ENCODE measurements around the gene SCYL3.

DNA sequence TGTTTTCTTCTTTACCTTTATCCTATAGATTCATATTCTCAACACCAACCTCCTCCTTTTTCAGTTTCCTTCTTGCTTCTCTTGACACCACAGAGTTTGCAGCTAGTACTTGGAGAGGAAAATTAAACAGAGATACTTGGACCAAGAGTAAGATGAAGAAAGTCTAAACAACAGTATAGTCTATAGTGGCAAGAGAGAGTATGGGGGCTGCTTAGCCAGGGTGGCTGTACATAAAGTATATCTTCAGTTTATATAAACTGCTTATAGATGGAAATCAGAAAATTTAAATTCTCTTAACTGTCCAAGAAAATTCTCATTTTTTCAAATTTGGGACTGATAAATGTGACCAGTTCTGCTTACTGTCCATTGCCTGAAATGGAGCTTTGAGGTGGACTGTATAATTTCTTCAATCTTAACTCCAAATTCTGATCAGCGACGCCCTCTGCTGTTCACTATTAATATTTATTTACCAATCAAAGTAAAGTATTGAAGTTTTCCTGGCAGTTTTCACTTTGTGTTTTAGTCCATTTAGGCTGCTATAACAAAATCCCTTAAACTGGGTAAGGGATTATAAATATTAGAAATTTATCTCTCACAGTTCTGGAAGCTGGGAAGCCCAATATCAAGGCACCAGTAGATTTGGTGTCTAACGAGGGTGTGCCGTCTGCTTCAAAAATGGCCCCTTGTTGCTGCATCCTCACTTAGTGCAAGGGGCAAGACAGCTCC is 84.2 kb downstream of the SCYL3 start:
- TF ChIP-seq, protein P1, sequence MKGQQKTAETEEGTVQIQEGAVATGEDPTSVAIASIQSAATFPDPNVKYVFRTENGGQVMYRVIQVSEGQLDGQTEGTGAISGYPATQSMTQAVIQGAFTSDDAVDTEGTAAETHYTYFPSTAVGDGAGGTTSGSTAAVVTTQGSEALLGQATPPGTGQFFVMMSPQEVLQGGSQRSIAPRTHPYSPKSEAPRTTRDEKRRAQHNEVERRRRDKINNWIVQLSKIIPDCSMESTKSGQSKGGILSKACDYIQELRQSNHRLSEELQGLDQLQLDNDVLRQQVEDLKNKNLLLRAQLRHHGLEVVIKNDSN (IDR thresholded peaks at IDR 0.05; ENCODE audit: borderline replicate concordance, low read depth) = no peak
- TF ChIP-seq, protein P2, sequence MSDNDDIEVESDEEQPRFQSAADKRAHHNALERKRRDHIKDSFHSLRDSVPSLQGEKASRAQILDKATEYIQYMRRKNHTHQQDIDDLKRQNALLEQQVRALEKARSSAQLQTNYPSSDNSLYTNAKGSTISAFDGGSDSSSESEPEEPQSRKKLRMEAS (IDR thresholded peaks at IDR 0.05; ENCODE audit: low read depth) = no peak
- TF ChIP-seq CHD2 (IDR thresholded peaks at IDR 0.05; ENCODE audit: low read length, partially characterized antibody) = no peak
- no peak for TF ChIP-seq JUND (IDR thresholded peaks at IDR 0.05)
- TF ChIP-seq REST (IDR thresholded peaks at IDR 0.05; ENCODE audit: low read depth, low read length) = no peak

Measured in SK-N-SH (cell line).